Suprapubic skin (tissue), 4 donors: ENCODE data around the gene SLC40A1. TPM values are rescaled to one million over a fixed set of nuclear protein-coding genes. Genes with fewer than 3 reads are reported as not detected.

Experiments used
- DNase-seq, 2 donors: peaks; one replicate each; pipeline ENCODE4 v3.0.0-alpha.2; 2019; ENCODE audit warnings: low spot score in 2 of 2
- H3K27ac ChIP-seq: fragments of 200-600 bp; sonication (generic); one replicate; pipeline ENCODE4 v1.5.1; 2019
- H3K27me3 ChIP-seq: fragments of 200-600 bp; sonication (generic); one replicate; pipeline ENCODE4 v1.5.1; 2019
- H3K36me3 ChIP-seq: fragments of 200-600 bp; sonication (generic); one replicate; pipeline ENCODE4 v1.5.1; 2019
- H3K4me1 ChIP-seq: fragments of 200-600 bp; sonication (generic); one replicate; pipeline ENCODE4 v1.5.1; 2019
- H3K4me3 ChIP-seq: fragments of 200-600 bp; sonication (generic); one replicate; pipeline ENCODE4 v1.5.1; 2019; ENCODE audit warnings: mild to moderate bottlenecking
- H3K9me3 ChIP-seq: fragments of 200-600 bp; sonication (generic); one replicate; pipeline ENCODE4 v1.5.1; 2019
- CTCF ChIP-seq, 2 donors: fragments of 200-600 bp in 1 of 2; fragments of 450-650 bp in 1 of 2; sonication (generic) in 1 of 2; IDR thresholded peaks; one replicate each; pipeline ENCODE4 v1.5.1; 2016 to 2019; ENCODE audit warnings: antibody characterized with exemption in 2 of 2, mild to moderate bottlenecking in 1 of 2, moderate library complexity in 1 of 2
- EP300 ChIP-seq: sonication (generic); formaldehyde crosslinking; IDR thresholded peaks from one replicate; pipeline ENCODE4 v1.6.1; 2017; ENCODE audit warnings: antibody characterized with exemption
- POLR2A ChIP-seq, 2 donors: fragments of 450-650 bp; IDR thresholded peaks; one replicate each; pipeline ENCODE4 v1.6.1; 2017; ENCODE audit warnings: antibody characterized with exemption in 2 of 2, mild to moderate bottlenecking in 2 of 2, moderate library complexity in 2 of 2
- POLR2AphosphoS5 ChIP-seq, 3 donors: sonication (generic); formaldehyde crosslinking; IDR thresholded peaks; one replicate each; pipeline ENCODE4 v1.6.1; 2017; ENCODE audit warnings: antibody characterized with exemption in 3 of 3
- WGBS: methylation state at CpG from one replicate; pipeline ENCODE4 v1.1.5; 2018; 5-methylcytosine and 5-hydroxymethylcytosine counted together
- total RNA-seq, 4 donors: library from RNA; depleted of rRNA; stranded (reverse); fragments of >200 nt; gene quantifications; one replicate each; pipeline ENCODE4 v1.1.0, GENCODE V29; 2016

SLC40A1 gene
- total RNA-seq, 4 donors from 2014 or later, result 17.2 to 33.6 (median 19.6) TPM

GRCh38 chr2:189595417-189595816 is 14.8 kb upstream of the SLC40A1 start:
- no peak overlapping the region for H3K27ac ChIP-seq
- WGBS, result 62% methylated on average over 3 of the region's 3 CpGs
- no peaks in the 10 kb centered on the region for H3K27me3 ChIP-seq
- TF ChIP-seq POLR2A (IDR thresholded peaks at IDR 0.05) (no peak), EP300 (no peak), CTCF (IDR thresholded peaks at IDR 0.05) (no peak), POLR2AphosphoS5 (IDR thresholded peaks at IDR 0.05) (no peak)
- H3K4me3 ChIP-seq, result no peak overlapping the region
- no peaks in the 10 kb centered on the region for H3K4me1 ChIP-seq
- DNase-seq, result no peak
- H3K9me3 ChIP-seq, result no peaks in the 10 kb centered on the region
- H3K36me3 ChIP-seq, result no peaks in the 10 kb centered on the region

- Histone ChIP-seq H3K4me3 (no peak overlapping the region), H3K27ac (no peak overlapping the region), H3K27me3 (no peaks in the 10 kb centered on the region), H3K36me3 (no peaks in the 10 kb centered on the region), H3K4me1 (no peaks in the 10 kb centered on the region), H3K9me3 (no peaks in the 10 kb centered on the region)
- no peak for DNase-seq
- 92% methylated on average over 2 of the region's 2 CpGs for WGBS
- TF ChIP-seq CTCF (IDR thresholded peaks at IDR 0.05), result no peak
- no peak for TF ChIP-seq EP300
- no peak for TF ChIP-seq POLR2A (IDR thresholded peaks at IDR 0.05)
- TF ChIP-seq POLR2AphosphoS5 (IDR thresholded peaks at IDR 0.05), result no peak
Measured at GRCh38 chr2:189594305-189594704, 13.7 kb upstream of the SLC40A1 start.

GRCh38 chr2:189593115-189593514 is 12.5 kb upstream of the SLC40A1 start:
- no peaks in the 10 kb centered on the region for H3K4me1 ChIP-seq
- no peaks in the 10 kb centered on the region for H3K27me3 ChIP-seq
- no peaks in the 10 kb centered on the region for H3K9me3 ChIP-seq
- WGBS, result 95% methylated on average over 3 of the region's 3 CpGs
- no peak overlapping the region for H3K27ac ChIP-seq
- no peak overlapping the region for H3K4me3 ChIP-seq
- H3K36me3 ChIP-seq, result no peaks in the 10 kb centered on the region
- TF ChIP-seq CTCF (IDR thresholded peaks at IDR 0.05) (no peak), EP300 (no peak), POLR2AphosphoS5 (IDR thresholded peaks at IDR 0.05) (no peak), POLR2A (IDR thresholded peaks at IDR 0.05) (no peak)
- DNase-seq, result no peak

- no peak for DNase-seq
- Histone ChIP-seq H3K4me3 (no peak overlapping the region), H3K27ac (no peak overlapping the region), H3K27me3 (no peaks in the 10 kb centered on the region), H3K4me1 (no peaks in the 10 kb centered on the region), H3K9me3 (no peaks in the 10 kb centered on the region), H3K36me3 (no peaks in the 10 kb centered on the region)
- 24% methylated on average over 1 of the region's 1 CpG for WGBS
- TF ChIP-seq POLR2A (IDR thresholded peaks at IDR 0.05) (no peak), EP300 (no peak), CTCF (IDR thresholded peaks at IDR 0.05) (no peak), POLR2AphosphoS5 (IDR thresholded peaks at IDR 0.05) (no peak)
Measured at GRCh38 chr2:189592353-189592984, 11.9 kb upstream of the SLC40A1 start.

GRCh38 chr2:189587780-189588179 is 7.2 kb upstream of the SLC40A1 start:
- WGBS, result 80% methylated on average over 4 of the region's 4 CpGs
- TF ChIP-seq POLR2A (IDR thresholded peaks at IDR 0.05), result no peak
- no peak for TF ChIP-seq CTCF (IDR thresholded peaks at IDR 0.05)
- no peak for TF ChIP-seq EP300
- TF ChIP-seq POLR2AphosphoS5 (IDR thresholded peaks at IDR 0.05), result no peak
- no peak overlapping the region for H3K4me3 ChIP-seq
- H3K27me3 ChIP-seq, result no peaks in the 10 kb centered on the region
- no peaks in the 10 kb centered on the region for H3K4me1 ChIP-seq
- H3K36me3 ChIP-seq, result no peaks in the 10 kb centered on the region
- H3K9me3 ChIP-seq, result no peaks in the 10 kb centered on the region
- H3K27ac ChIP-seq, result no peak overlapping the region
- DNase-seq, result no peak
